GM21737 (cell line): ENCODE results near the gene ISCA1.
A peak's percentile ranks its signal among the peaks of the same experiment; 100 is the strongest.
"Not testable (repeated sequence)": the region's sequence is repeated elsewhere in the genome, so short reads cannot be mapped to it uniquely, and the experiment has no call there.

Source experiments
- ATAC-seq: cut with Tn5 transposase; IDR thresholded peaks from one replicate; pipeline ENCODE4 v1.9.1; 2021; ENCODE audit warnings: mild to moderate bottlenecking, moderate library complexity; ENCODE audit not compliant: unreplicated experiment

ISCA1 gene

DNA sequence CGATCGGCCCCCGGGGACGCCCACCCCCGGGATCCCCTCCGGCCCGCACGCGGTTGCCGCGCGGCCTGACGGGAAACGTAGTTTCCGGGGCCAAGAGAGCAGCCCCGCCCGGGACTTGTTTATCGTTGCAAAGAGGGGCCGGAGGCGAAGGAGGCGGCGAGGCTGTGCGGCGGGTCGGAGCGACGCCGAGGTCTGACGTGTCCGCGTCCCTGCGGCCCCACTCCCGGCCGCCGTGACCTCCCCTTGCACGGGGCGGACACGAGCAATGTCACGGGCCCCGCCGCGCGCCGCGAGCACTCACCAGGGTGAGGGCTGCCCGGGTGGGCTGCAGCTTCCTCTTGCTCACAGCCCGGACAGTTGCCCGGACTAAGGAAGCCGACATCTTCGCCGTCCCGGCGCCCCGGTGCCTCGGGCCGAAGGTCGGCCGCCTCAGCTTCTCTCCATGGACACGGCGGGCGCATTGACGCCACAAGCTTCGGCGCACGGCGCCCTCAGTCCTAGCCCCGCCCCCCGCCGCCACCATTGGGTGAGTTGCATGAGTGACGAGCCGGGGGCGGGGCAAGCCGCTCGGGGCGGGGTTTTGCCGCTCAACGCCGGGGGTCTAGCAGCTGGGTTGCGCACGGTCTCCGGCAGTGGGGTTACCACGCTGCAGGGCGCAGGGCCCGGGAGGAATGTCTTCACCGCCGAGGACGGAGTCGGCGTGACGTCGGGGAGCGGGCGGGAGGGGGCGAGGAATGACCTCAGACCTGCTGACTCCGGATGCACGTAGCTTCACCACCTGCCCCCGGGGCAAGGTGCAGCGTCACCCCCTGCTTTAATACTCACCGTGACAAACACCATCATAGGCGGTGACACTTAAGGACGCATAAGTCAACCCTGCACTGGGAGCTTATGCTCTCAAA is at the start of gene ISCA1:
Gene ISCA1 (minus strand): TSS at position 462 of the 902 bp plus-strand sequence. CDS start 80 bp downstream, at position 382.
- ATAC-seq, result peak; percentile 77

DNA sequence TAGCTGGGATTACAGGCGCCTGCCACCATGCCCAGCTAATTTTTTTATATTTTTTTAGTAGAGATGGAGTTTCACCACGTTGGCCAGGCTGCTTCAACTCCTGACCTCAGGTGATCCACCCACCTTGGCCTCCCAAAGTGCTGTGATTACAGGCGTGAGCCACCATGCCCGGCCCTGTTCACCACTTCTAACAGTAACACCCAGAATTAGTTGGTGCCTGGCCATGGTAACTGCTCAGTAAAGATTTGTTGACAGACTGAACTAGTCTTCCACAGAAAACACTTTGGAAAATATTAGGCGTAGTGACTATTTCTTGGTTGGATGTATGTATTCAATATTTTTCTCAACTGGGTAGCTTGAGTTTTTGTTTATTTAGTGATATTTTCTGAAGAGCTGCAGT is 47.8 kb upstream of the ISCA1 start:
- ATAC-seq, result no peak

DNA sequence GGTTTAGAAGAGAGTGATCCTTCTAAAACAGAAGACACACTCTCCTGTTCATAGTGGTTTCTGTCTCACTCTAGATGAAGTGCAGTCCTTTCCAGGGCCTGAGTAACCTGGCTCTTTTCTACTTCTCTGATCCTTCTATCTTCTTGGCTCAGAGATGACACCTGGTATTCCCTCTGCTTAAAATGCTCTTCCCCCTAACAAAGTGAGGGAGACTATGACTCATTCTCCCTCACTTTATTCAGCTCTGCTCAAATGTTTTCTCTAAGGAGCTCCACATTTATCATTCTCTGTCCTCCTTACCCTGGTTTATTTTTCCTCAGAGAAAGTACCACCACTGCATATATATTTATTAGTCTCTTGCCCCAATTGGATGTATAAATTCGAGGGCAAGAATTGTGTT is 47.3 kb upstream of the ISCA1 start:
- ATAC-seq, result no peak

DNA sequence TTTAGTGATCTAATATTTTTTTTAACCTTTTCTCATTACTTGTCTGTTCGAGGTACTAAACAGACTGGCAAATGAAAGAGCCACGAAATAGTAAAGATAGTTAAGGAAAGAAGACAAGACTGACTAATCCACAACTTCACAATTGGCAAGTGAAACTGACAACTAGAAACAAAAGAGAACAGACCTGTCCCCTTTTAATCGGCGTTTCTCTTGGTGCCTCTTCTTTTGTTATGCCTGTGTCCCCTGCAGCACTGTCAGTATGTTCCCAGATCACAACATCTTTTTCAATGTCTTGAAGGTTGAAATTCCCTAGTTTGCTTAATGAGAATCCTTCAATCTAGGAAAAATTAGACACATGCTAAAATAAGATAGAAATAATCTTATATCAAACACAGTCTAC is 45.8 kb upstream of the ISCA1 start:
- ATAC-seq, result no peak

DNA sequence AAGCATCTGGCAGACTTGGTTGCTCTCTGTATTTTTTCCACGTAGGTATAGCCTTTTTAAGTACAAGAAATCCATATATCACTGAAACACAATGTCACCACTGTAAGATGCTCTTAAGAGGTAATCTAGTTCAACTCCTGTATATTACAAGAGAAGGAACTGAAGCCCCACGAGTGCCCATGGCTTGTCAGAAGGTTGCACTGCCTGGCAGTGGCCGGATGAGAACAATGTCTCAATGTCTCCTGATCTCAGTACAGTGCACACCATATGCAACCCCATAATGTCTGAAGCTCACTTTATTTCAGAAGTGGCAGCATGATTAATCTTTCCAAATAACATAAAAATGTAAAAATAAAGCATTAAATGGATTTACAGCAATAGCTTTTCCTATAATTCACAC is 44.2 kb upstream of the ISCA1 start:
- ATAC-seq, result no peak

DNA sequence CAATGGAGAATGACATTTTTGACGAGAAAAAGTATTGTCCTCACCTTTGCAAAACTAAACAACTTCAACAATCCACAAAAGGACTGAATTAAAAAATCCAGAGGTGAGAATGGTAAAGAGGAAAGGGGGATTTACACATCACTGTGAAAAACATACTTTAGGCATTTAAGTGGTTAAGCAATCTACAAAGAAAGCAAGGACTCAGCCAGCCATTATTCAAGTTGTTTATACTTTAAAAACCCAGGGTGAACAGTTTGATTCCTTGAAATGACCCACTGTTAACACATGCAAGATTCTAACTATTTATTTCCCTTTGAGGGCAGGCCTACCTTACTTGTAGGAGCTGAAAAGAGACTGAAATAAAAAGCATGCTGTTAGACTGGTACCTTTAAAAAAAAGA is 42.6 kb upstream of the ISCA1 start:
- no peak for ATAC-seq

DNA sequence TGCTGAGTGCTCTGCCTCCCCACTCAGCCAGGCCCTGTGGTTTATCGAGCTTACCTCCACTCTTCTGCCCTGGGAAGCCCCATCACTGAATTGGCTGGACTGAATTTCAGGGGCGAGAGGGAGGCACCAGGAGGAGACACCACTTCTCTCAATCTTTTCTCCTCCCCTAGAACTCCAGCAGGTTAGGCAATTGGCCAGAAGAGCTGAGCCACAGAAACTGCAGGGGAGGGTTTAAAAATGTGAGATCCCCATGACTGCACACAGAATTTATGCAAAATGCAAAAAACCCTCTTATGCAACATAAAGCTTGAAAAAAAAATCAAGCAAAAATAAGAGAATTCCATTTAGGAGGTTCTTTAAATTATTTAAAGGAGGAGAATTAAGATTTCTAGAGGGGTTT is 42.0 kb upstream of the ISCA1 start:
- ATAC-seq, result no peak

DNA sequence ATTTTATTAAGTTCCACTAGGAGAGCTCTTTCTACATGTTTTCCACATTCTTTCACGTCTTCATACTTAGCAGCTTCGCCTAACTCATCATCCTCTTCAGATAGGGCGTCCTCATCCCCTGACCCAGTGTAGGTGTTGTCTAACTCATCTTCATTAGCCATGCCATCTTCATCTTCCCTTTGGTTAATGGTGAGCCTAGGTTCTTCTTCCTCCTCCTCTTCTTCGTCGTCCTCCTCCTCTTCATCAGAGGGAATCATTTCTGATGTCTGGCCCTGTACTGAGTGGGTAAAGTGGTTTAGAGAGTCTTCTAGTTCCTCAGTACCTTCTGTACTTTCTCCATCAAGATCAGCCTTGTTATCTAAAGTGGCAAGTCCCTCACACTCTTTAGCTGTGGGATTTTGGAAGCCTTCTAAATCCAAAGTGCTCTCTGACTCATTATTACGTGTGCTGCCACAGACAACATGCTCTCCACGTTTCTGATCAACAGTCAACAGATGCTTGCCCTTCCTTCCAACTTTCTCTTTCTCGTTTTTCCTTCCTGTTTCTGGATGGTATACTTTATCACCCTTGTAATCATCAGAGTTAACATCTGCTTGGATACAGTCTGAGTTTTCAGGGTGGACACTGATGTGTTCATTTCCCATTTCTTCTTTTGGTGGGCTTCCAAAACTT is 40.8 kb upstream of the ISCA1 start:
- ATAC-seq, result no peak

DNA sequence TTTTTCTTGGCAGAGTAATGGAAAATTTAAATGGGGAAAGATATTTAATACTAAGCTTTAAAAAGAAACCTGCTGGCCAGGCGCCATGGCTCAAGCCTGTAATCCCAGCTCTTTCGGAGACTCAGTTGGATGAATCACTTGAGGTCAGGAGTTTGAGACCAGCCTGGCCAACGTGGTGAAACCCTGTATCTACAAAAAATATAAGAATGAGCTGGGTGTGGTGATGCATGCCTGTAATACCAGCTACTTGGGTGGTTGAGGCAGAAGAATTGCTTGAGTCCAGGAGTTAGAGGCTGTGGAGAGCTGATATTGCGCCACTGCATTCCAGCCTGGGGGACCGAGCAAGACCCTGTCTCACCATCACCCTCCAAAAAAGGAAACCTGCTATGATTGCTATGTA is 39.0 kb upstream of the ISCA1 start:
- ATAC-seq, result no peak

DNA sequence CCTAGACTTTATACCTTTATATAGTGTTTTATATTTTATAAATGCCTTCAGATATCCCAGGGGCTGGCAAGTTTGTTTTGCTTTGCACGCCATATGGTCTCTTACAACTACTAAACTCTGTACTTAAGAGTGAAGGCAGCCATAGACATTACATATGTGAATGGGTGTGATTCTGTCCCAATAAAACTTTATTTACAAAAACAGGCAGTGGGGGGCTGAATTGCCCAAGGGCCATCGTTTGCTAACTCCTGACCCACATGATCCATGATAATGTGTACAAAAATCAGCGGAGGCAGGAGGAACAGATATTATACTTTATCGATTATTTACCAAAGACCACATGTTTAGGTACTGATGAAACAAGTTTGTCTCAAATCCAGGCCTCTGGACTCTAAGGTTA is 35.8 kb upstream of the ISCA1 start:
- ATAC-seq, result no peak

DNA sequence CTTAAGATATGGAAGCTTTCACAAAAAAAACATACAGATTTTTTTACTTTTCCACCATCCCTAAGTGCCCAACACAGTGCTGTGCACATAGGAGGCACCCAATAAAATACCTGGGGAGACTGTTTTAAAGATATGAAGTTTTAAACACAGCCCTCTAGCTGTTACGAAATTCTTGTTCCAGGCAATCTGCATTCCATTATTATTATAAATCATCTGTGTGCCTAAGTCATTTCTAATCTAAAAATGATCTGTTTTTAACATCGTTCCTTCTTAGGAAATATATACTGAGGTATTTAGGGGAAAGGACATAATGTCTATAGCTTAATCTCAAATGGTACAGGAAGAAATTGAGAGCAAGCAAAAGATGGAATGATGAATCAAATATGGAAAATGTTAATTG is 32.7 kb upstream of the ISCA1 start:
- ATAC-seq, result no peak

DNA sequence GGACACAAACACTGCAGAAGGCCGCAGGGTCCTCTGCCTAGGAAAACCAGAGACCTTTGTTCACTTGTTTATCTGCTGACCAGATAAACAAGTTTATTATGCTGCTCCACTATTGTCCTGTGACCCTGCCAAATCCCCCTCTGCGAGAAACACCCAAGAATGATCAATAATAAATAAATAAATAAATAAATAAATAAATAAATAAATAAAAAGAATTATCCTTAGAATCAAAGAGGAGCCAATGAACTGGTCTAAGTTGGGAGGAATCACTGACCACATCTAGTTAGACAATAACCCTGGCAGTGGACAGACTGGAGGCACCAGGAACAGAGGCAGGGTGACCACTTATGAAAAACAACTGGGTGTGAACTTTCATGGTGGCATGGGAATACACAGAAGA is 30.6 kb upstream of the ISCA1 start:
- ATAC-seq, result not testable (repeated sequence)

DNA sequence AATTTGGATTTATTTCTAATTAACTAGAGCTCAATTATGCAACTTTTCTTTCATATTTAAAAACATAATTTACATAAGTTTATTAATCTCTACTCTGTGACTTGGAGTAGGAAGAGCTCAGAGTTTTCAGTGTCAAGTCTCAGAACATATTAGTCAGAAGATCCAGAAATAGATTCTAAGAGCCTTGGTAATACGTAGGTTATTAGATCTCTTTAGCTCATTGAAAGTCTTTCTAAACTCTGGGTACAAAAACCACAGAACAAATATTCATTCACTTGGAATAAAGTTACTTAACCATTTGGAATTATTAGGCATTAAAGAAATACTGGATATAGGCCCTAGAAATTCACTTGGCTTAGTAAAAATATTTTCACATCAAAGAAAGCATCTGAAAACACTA is 26.3 kb upstream of the ISCA1 start:
- ATAC-seq, result no peak

DNA sequence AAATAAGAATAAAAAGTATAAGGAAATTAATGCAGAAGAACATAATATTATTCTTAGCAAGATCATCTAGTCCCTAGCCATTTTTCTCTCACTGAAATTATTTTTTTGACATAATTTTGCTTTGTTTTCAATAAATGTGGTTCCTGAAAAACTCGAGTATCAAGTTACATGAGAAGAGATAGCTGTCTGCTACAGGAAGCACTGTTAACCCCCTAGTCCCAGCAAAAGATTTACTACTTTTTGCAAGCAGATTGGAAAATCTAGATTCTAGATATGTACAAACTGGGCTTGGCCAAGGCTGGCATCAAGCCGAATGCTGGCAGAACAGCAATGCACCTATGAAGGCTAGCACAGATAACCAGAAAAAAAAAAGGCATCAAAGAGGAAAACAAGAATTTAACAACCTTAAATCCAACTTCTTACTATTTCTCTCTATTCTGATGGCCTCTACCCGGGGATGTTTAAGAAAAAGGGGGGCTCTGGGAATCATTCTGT is 21.9 kb upstream of the ISCA1 start:
- no peak for ATAC-seq

DNA sequence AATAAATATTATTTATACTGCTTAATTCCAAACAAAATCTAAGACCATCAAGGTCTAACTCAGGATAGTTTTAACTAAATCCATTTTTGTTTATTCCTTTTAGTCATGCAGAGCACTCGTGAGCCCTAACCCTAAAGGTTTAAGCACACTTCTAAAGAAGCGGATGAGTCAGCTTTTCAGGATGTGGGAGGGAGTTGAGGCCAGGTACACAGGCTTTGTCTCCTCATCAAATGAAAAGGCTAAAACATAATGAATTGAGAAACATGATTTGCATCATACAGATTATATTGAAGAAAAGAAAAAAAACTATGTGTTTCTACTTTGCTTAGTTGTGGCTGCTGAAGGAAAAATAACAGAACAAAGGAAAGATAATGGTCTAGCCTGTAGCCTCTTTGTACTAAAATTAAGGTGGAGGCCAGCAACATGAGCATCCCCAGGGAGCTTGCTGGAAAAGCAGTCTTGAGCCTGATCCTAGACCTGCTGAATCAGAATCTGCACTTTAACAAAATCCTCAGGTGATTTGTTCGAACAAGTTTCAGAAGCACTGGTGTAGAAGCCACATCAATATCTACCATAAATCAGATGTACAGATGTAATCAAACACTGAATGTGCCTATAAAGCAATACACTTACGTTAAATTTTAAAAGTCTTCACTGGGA is 21.1 kb upstream of the ISCA1 start:
- ATAC-seq, result no peak

DNA sequence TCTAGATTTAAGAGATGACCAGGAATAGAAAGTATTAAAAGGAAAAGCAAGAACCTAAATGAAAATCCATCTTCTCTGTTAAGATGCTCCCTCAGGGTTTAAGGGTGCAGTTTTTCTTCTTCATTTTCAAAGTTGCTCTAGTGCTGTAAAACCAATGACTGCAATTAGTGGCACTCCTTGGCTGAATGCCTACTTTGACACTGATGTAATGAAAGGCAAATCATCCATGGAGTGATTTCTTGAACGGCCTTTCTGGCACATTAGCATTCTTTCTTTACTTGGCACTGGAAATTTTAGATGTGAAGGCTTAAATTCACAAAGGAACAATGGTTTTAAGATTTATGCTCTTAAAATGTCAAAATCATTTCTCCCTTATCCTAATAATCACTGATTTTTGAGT is 19.3 kb upstream of the ISCA1 start:
- ATAC-seq, result no peak

DNA sequence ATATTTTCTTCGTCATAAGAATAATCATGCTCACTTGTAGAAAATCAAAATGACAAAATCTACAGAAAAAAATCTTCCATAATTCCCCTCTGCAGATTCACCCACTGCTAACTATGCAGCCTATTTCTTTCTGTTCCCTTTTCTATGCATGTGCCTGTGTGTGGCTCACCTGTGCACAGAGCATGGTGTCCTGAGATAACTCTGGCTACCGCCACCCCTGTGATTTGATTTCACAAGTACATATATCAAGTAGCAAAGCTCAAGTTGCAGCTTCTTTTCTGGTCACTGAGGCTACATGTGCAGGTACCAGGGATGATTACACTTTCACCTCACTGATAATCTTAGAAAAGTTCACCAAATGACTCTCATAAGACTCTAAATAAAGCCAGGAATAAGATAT is 18.4 kb upstream of the ISCA1 start:
- no peak for ATAC-seq

DNA sequence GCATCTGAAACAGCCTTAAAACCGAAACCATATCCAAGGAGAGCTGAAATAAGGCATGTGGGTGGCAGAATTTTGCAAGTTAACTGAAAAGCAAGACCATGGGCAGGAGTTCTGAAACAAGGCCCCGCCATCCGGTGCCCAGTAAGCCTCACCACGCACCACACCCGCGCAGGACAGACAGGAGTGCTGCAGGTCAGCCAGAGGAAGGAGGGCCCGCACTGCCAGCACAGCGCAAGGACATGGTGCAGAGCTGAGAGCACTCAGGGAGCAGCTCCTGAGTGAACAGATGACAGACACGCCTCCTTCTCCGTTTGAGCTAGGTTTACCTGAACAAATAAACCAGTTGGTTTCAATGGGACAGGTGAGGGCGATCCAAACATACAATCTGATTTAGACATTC is 16.5 kb upstream of the ISCA1 start:
- ATAC-seq, result no peak

DNA sequence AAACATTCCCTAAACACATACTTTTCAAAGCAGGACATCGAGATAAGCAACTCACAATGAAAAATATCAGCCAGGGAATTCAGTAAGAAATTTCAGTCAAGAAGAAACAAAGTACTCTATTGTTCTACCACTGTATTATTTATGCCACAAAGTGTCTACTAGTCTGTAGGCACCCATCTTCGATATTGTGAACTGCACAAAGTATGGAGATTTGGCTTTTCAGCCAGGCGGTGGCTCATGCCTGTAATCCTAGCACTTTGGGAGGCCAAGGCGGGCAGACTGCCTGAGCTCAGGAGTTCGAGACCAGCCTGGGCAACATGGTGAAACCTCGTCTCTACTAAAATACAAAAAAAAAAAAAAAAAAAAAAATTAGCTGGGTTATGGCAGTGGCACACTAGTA is 8.0 kb upstream of the ISCA1 start:
- not testable (repeated sequence) for ATAC-seq

DNA sequence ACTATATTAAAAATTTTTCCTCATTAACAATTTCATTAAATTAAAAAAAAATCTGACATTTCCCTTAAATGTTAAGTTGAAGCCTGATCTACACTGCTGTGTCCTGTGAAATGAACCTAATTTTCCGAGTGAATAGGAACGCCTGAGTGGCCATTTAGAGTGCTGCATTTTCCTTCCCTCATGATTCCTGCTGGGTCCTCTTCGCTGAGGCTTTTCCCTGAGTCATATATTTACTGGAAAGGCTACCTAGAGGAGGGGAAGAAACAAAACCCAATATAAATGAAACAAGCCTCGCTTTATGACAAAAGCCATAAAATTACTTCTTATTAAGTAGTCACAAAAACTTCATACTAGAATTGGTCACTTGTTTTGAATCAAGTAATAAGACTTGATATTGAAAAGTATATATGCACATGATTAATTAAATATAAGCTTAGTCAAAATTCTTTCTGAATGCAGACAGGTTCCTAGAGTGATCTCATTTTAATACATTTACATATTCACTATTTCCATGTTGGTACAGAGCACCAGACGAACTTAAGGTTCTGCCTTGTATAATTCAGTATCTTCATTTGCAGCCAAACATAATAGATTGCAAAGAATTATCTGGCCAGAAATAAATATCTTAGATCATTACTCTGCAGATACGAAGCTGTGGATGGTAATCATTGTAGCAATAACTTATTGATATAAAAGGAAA is 6.3 kb upstream of the ISCA1 start:
- ATAC-seq, result no peak

DNA sequence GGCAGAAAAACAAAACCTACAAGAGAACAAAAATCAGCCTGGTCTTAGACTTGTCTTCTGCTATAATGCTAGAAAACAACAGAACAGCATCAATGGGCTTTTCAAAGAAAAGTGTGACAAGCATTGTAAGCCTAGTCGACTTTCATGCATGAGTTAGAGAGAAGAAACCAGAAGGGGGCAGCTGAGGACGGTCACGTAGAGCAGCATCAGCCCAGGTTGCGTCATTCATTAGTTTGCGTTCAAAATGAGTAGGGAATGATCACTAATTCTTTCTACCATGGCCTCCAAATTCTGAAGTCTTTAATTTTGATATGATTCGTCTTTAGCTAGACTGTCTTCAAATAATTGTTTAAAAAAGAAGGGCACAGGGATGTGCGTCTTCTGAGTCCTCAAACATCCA is 4.7 kb upstream of the ISCA1 start:
- no peak for ATAC-seq
